Ishikawa (cell line): ENCODE data around the gene ACOD1.

Experiments used
- CEBPB ChIP-seq: IDR thresholded peaks from 2 replicates; pipeline ENCODE4 v1.6.1; 2012
- CREB1 ChIP-seq: IDR thresholded peaks from 2 replicates; pipeline ENCODE4 v1.6.1; 2012; ENCODE audit warnings: low read depth
- EGR1 ChIP-seq: IDR thresholded peaks from 2 replicates; pipeline ENCODE4 v1.6.1; 2012
- EP300 ChIP-seq: IDR thresholded peaks from 2 replicates; pipeline ENCODE4 v1.6.1; 2012; ENCODE audit warnings: borderline replicate concordance
- FOXM1 ChIP-seq: IDR thresholded peaks from 2 replicates; pipeline ENCODE4 v1.6.1; 2012; ENCODE audit warnings: low read depth, borderline replicate concordance
- NFIC ChIP-seq: IDR thresholded peaks from 2 replicates; pipeline ENCODE4 v1.6.1; 2012
- RAD21 ChIP-seq: IDR thresholded peaks from 2 replicates; pipeline ENCODE4 v1.6.1; 2012; ENCODE audit warnings: low read depth
- TAF1 ChIP-seq: IDR thresholded peaks from 2 replicates; pipeline ENCODE4 v1.6.1; 2012; ENCODE audit warnings: low read depth, mild to moderate bottlenecking
- TCF12 ChIP-seq: IDR thresholded peaks from 2 replicates; pipeline ENCODE4 v1.6.1; 2012; ENCODE audit warnings: low read depth
- TEAD4 ChIP-seq: IDR thresholded peaks from 2 replicates; pipeline ENCODE4 v1.6.1; 2012
- YY1 ChIP-seq: IDR thresholded peaks from 2 replicates; pipeline ENCODE4 v1.6.1; 2012; ENCODE audit warnings: low read depth
- ZBTB7A ChIP-seq: IDR thresholded peaks from 2 replicates; pipeline ENCODE4 v1.6.1; 2012; ENCODE audit warnings: low read depth
- TF ChIP-seq, protein P1 (sequence below): IDR thresholded peaks from 2 replicates; pipeline ENCODE4 v1.6.1; 2012
- TF ChIP-seq, protein P2 (sequence below): IDR thresholded peaks from 2 replicates; pipeline ENCODE4 v1.6.1; 2012; ENCODE audit warnings: low read depth, mild to moderate bottlenecking
- TF ChIP-seq, protein P3 (sequence below): IDR thresholded peaks from 2 replicates; pipeline ENCODE4 v1.6.1; 2012

The ACOD1 gene

DNA sequence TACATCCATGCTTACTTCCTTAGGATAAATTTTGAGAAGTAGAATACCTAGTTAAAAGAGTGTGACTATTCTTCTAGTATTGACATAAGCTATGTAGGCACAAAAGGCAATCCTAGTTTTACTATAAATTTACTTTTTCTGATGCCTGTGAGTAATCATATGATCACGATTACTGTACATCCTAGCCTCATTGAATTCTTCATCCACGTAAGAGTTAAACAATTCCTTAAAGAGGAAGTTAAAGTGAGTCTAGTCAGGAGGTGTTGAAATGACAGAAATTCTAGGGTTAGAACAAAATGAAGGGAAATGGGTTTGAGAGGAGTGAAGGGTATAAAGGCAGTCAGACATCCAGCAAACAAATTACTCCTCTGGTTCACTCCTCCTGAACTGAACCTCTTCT is at the start of gene ACOD1:
Gene ACOD1 (plus strand): TSS at position 363 of the 400 bp plus-strand sequence. CDS start 48 bp downstream, outside the sequence.
- TF ChIP-seq RAD21 (no peak), CREB1 (no peak), ZBTB7A (no peak), CEBPB (no peak), NFIC (no peak), EGR1 (no peak), TAF1 (no peak)
- TF ChIP-seq, protein P1, sequence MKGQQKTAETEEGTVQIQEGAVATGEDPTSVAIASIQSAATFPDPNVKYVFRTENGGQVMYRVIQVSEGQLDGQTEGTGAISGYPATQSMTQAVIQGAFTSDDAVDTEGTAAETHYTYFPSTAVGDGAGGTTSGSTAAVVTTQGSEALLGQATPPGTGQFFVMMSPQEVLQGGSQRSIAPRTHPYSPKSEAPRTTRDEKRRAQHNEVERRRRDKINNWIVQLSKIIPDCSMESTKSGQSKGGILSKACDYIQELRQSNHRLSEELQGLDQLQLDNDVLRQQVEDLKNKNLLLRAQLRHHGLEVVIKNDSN: no peak

DNA sequence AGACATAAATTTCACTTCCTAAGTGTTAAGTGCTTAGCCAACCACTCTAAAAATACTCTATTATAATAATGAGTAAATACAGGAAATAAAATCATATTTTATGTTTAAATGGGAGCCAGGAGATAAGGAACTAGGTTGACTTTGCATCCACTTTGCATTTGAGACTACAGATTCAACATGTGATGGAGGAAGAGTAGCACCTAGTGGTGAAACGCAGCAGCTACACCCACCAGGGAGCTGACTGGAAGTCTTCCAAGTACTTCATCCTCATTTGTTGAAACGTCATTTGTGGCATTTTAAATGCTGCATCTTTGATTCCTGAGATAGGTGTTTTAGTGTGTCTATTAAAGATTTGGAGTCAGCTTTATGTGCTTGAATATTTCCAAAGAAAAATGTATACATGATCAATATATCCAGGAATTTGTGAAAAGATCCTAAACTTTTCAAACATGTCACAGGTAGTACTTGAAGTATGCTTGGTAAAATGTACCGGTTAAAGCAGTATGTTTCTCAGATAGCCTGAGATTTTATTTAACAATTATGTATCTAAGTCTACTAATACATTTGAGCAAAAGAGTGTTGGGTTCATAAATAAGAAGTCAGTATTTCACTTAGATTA is 44.7 kb upstream of the ACOD1 start:
- TF ChIP-seq RAD21 (peak; percentile 97), FOXM1 (0 out of 2 replicates have a peak, but pooled peaks have one; percentile 23), TEAD4 (no peak), NFIC (peak; percentile 49)
- TF ChIP-seq, protein P1: no peak

DNA sequence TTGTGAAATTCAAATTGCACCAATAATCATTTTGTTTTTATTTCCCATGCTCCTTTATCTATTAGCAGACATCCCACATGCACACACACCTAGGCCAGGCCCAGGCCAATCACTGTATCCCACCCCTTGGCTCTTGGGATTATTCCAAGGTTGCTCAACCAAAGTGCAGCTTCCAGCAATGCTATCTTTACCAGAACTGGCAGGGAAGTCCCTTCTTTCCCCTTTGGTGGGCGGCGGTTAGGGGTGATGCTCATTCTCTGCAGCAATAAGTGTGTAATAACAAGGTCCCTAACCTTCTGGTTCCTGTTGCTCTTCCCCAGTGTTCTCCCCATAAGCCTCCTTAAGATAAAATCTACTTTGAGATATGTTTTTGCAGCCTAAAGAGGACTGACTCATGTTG is 43.8 kb upstream of the ACOD1 start:
- TF ChIP-seq, protein P2, sequence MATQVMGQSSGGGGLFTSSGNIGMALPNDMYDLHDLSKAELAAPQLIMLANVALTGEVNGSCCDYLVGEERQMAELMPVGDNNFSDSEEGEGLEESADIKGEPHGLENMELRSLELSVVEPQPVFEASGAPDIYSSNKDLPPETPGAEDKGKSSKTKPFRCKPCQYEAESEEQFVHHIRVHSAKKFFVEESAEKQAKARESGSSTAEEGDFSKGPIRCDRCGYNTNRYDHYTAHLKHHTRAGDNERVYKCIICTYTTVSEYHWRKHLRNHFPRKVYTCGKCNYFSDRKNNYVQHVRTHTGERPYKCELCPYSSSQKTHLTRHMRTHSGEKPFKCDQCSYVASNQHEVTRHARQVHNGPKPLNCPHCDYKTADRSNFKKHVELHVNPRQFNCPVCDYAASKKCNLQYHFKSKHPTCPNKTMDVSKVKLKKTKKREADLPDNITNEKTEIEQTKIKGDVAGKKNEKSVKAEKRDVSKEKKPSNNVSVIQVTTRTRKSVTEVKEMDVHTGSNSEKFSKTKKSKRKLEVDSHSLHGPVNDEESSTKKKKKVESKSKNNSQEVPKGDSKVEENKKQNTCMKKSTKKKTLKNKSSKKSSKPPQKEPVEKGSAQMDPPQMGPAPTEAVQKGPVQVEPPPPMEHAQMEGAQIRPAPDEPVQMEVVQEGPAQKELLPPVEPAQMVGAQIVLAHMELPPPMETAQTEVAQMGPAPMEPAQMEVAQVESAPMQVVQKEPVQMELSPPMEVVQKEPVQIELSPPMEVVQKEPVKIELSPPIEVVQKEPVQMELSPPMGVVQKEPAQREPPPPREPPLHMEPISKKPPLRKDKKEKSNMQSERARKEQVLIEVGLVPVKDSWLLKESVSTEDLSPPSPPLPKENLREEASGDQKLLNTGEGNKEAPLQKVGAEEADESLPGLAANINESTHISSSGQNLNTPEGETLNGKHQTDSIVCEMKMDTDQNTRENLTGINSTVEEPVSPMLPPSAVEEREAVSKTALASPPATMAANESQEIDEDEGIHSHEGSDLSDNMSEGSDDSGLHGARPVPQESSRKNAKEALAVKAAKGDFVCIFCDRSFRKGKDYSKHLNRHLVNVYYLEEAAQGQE: no peak
- no peak for TF ChIP-seq NFIC
- TF ChIP-seq, protein P3, sequence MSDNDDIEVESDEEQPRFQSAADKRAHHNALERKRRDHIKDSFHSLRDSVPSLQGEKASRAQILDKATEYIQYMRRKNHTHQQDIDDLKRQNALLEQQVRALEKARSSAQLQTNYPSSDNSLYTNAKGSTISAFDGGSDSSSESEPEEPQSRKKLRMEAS: no peak
- TF ChIP-seq YY1: no peak
- TF ChIP-seq RAD21: no peak
- TF ChIP-seq TCF12: no peak
- no peak for TF ChIP-seq EP300
- TF ChIP-seq ZBTB7A: no peak
- no peak for TF ChIP-seq TAF1
- TF ChIP-seq EGR1: no peak
- TF ChIP-seq TEAD4: no peak
- TF ChIP-seq CREB1: no peak
- TF ChIP-seq CEBPB: no peak
- TF ChIP-seq FOXM1: no peak
- TF ChIP-seq, protein P1: no peak

DNA sequence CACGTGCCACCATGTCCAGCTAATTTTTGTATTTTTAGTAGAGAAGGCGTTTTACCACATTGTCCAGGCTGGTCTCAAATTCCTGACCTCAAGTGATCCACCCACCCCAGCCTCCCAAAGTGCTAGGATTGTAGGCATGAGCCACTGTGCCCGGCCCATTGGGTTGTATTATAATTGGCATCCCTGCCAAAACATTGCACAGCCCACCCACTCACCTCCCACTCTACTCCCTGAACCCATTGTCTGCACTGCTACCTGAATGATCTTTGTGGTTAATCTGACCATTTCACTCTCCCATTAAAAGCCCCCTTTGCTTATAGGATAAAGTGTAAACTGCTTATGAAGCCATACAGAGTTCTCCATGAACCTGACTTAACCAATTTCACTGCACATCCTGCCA is 35.8 kb upstream of the ACOD1 start:
- no peak for TF ChIP-seq TCF12
- no peak for TF ChIP-seq TEAD4
- no peak for TF ChIP-seq NFIC
- TF ChIP-seq FOXM1: no peak

DNA sequence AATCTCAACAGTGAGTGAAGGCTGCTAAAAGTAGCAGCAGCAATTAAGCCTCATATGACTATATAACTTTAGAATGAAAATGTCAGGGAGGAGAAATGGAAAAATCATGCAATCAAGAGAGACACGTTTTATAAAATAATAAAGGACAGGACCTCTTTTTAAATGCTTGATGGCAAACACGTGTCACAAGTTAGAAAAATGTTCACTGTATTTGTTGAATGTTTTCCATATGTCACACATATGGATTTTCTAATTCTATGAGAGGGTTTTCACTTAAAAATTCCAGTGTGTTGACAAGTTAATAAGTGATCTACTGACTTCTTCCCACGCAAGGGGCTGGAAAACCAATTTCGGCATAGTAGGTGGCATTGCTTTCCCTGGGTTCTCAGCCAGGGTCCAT is 34.4 kb upstream of the ACOD1 start:
- TF ChIP-seq, protein P3: no peak
- TF ChIP-seq YY1: no peak
- TF ChIP-seq EGR1: no peak
- no peak for TF ChIP-seq ZBTB7A

DNA sequence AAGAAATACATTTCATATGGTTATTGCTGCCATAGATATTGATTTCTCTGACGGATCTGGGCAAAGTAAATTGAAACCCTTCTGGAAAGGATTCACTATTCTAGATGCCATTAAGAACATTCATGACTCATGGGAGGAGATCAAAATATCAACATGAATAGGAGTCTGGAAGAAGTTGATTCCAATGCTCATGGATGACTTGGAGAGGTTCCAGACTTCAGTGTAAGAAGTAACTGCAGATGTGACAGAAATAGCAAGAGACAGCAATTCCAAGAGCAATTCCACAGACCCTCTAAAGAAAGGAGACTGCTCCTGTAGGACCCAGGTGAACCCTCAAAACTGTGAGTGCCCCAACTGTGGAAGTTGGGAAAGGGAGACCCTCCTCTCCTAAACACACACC is 31.2 kb upstream of the ACOD1 start:
- TF ChIP-seq FOXM1 (no peak), ZBTB7A (no peak), EGR1 (no peak), CEBPB (no peak), TEAD4 (no peak), TAF1 (no peak), TCF12 (no peak), CREB1 (no peak), NFIC (no peak)
- TF ChIP-seq, protein P3: no peak
- TF ChIP-seq, protein P2: no peak
